Measurements from ENCODE around the gene MEIS3. TPM values are rescaled to one million over a fixed set of nuclear protein-coding genes. Genes with fewer than 3 reads are reported as not detected.

Gene MEIS3
- polyA plus RNA-seq, 3 donors, result not detected

DNA sequence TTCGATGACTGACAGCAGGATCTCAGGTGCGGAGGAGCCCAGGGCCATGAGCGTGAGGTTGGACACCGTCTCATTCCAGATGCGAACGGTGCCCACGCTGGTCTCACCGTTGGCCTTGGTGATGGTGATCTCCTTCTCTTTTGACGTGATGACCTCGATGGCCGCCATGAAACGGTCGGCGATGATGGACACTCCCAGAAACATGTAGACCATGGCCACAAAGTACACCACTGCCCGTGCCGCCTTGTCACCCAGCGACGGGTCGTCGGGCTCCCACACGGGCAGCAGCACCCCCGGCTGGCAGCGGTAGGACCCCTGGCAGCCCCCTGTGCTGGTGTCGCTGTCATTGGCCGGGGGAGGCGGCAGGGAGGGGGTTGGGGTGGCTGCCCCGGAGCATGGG is 46.6 kb upstream of the MEIS3 start:
- Mint-ChIP-seq H3K9me3 (peaks cover 0 to 3% (median 2%) of the 10 kb centered on the region in 7 donors), H3K4me1 (peaks cover under 1% of the 10 kb centered on the region), H3K27me3 (ENCODE audit: low read depth in 3 of 3) (peaks cover 43 to 56% (median 51%) of the 10 kb centered on the region in 3 donors), H3K4me3 (no peak overlapping the region), H3K36me3 (no peaks in the 10 kb centered on the region), H3K27ac (no peak overlapping the region)
- no peak overlapping the region for H3K4me2 ChIP-seq (replicated peaks; ENCODE audit: extremely low read depth, low read length, poor library complexity, severe bottlenecking)
- TF ChIP-seq, protein P1, sequence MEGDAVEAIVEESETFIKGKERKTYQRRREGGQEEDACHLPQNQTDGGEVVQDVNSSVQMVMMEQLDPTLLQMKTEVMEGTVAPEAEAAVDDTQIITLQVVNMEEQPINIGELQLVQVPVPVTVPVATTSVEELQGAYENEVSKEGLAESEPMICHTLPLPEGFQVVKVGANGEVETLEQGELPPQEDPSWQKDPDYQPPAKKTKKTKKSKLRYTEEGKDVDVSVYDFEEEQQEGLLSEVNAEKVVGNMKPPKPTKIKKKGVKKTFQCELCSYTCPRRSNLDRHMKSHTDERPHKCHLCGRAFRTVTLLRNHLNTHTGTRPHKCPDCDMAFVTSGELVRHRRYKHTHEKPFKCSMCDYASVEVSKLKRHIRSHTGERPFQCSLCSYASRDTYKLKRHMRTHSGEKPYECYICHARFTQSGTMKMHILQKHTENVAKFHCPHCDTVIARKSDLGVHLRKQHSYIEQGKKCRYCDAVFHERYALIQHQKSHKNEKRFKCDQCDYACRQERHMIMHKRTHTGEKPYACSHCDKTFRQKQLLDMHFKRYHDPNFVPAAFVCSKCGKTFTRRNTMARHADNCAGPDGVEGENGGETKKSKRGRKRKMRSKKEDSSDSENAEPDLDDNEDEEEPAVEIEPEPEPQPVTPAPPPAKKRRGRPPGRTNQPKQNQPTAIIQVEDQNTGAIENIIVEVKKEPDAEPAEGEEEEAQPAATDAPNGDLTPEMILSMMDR (IDR thresholded peaks at IDR 0.05), result no peak
- no peak overlapping the region for H3K4me3 ChIP-seq (replicated peaks in 1 of 3; ENCODE audit: low read depth in 2 of 3, low read length in 3 of 3)
- H3K4me1 ChIP-seq (ENCODE audit: control insufficient read depth in 1 of 2, insufficient read depth in 2 of 2, low read length in 2 of 2), result no peaks in the 10 kb centered on the region
- WGBS (ENCODE audit: insufficient coverage), result 90% methylated on average over 24 of the region's 27 CpGs
- no peak for DNase-seq
- no peak overlapping the region for H2AFZ ChIP-seq (ENCODE audit: insufficient read depth, low read depth, low read length, poor library complexity, severe bottlenecking)
- no peaks in the 10 kb centered on the region for H3K79me2 ChIP-seq (ENCODE audit: insufficient read depth, low read length)
- intact Hi-C loops (cut with micrococcal nuclease), result no loop called here
- no peak overlapping the region for H3K9ac ChIP-seq (ENCODE audit: insufficient read depth, low read length, poor library complexity, severe bottlenecking)
- H3K9me3 ChIP-seq (replicated peaks in 1 of 2; ENCODE audit: control insufficient read depth in 1 of 2, insufficient read depth in 1 of 2, low read length in 2 of 2), result peaks cover 0 to 12% of the 10 kb centered on the region in 2 donors
- H4K20me1 ChIP-seq (ENCODE audit: insufficient read depth, low read length), result no peaks in the 10 kb centered on the region
- no peaks in the 10 kb centered on the region for H3K36me3 ChIP-seq (replicated peaks in 1 of 2; ENCODE audit: control insufficient read depth in 1 of 2, insufficient read depth in 2 of 2, low read length in 2 of 2)
- peaks cover 7 to 40% of the 10 kb centered on the region in 2 donors for H3K27me3 ChIP-seq (ENCODE audit: control insufficient read depth in 2 of 2, insufficient read depth in 2 of 2, low read length in 2 of 2)
- H3K27ac ChIP-seq (ENCODE audit: low read depth in 1 of 2, low read length in 2 of 2), result no peak overlapping the region

DNA sequence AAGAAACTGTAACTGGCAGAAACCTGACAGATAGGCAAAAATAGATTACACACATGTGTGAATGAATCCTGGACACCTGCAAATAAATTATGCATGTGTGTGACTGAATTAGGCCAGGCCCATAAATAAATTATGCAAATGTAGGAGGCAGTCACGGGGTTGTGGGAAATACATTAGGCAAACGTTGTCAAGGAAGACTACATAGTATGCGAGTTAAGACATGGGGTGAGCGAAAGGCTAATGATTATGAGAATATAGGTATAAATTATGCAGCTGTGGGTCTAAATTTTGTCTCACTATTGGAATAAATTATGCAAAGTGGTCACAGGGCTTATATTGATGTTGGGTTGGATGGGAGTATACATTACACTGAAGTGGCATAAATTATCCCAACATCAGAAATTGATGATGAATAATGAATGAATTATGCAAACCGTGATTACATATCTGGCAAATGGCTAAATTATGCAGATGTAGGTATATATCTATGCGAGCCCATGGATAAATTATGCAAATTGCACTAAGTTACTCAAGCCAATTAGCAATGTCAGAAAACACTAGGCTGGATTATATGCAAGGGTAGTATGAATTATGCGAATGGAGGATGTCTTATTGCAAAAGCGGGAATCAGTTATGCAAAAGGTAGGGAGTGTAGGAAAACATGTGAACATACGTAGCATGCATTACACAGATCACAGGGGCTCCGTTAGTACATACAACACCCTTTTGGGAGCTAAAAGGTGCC is 45.5 kb upstream of the MEIS3 start:
- Histone ChIP-seq H3K9me3 (replicated peaks in 1 of 2; ENCODE audit: control insufficient read depth in 1 of 2, insufficient read depth in 1 of 2, low read length in 2 of 2) (peaks cover 0 to 3% of the 10 kb centered on the region in 2 donors), H3K4me3 (replicated peaks in 1 of 3; ENCODE audit: low read depth in 2 of 3, low read length in 3 of 3) (no peak overlapping the region), H3K9ac (ENCODE audit: insufficient read depth, low read length, poor library complexity, severe bottlenecking) (no peak overlapping the region), H3K36me3 (replicated peaks in 1 of 2; ENCODE audit: control insufficient read depth in 1 of 2, insufficient read depth in 2 of 2, low read length in 2 of 2) (no peaks in the 10 kb centered on the region), H4K20me1 (ENCODE audit: insufficient read depth, low read length) (no peaks in the 10 kb centered on the region), H3K27me3 (ENCODE audit: control insufficient read depth in 2 of 2, insufficient read depth in 2 of 2, low read length in 2 of 2) (peaks cover 0 to 29% of the 10 kb centered on the region in 2 donors), H3K4me2 (replicated peaks; ENCODE audit: extremely low read depth, low read length, poor library complexity, severe bottlenecking) (no peak overlapping the region), H3K79me2 (ENCODE audit: insufficient read depth, low read length) (no peaks in the 10 kb centered on the region), H3K4me1 (ENCODE audit: control insufficient read depth in 1 of 2, insufficient read depth in 2 of 2, low read length in 2 of 2) (no peaks in the 10 kb centered on the region), H2AFZ (ENCODE audit: insufficient read depth, low read depth, low read length, poor library complexity, severe bottlenecking) (no peak overlapping the region), H3K27ac (ENCODE audit: low read depth in 1 of 2, low read length in 2 of 2) (no peak overlapping the region)
- no peak for DNase-seq
- WGBS (ENCODE audit: insufficient coverage), result 85% methylated on average over 7 of the region's 10 CpGs
- intact Hi-C loops (cut with micrococcal nuclease), result no loop called here
- H3K4me1 Mint-ChIP-seq, result no peaks in the 10 kb centered on the region
- H3K36me3 Mint-ChIP-seq, result no peaks in the 10 kb centered on the region
- TF ChIP-seq, protein P1 (IDR thresholded peaks at IDR 0.05), result no peak
- H3K27me3 Mint-ChIP-seq (ENCODE audit: low read depth in 3 of 3), result peaks cover 38 to 49% (median 44%) of the 10 kb centered on the region in 3 donors
- H3K27ac Mint-ChIP-seq, result no peak overlapping the region
- peaks cover 0 to 3% (median 2%) of the 10 kb centered on the region in 7 donors for H3K9me3 Mint-ChIP-seq
- no peak overlapping the region for H3K4me3 Mint-ChIP-seq
